Activated CD4-positive, alpha-beta memory T cell treated with anti-CD3 and anti-CD28 coated beads, Interleukin-2, amount 10 ng/mL, durations not matched to agents 7 days and 5 days (primary cell): ENCODE data around the gene GNG8. TPM values are rescaled to one million over a fixed set of nuclear protein-coding genes. Genes with fewer than 3 reads are reported as not detected.

Experiments used
- CTCF ChIA-PET: fragments of 350-600 bp; sonication (Branson Sonifier 250); formaldehyde crosslinking; loops from one replicate; lab custom pipeline; 2021; ENCODE audit warnings: antibody characterized with exemption, inconsistent platforms; lab: Charles Lee
- POLR2A ChIA-PET: fragments of 350-600 bp; sonication (Branson Sonifier 250); formaldehyde crosslinking; loops from one replicate; lab custom pipeline; 2021; ENCODE audit warnings: antibody characterized with exemption; lab: Charles Lee
- DNase-seq: peaks from one replicate; pipeline ENCODE4 v3.0.0-alpha.2; 2020
- H3K27ac Mint-ChIP-seq: one replicate; pipeline ENCODE4 v1.8.0; 2021; ENCODE audit warnings: mild to moderate bottlenecking, mixed read lengths
- H3K27me3 Mint-ChIP-seq: one replicate; pipeline ENCODE4 v1.8.0; 2021; ENCODE audit warnings: mixed read lengths
- H3K36me3 Mint-ChIP-seq: one replicate; pipeline ENCODE4 v1.8.0; 2021; ENCODE audit warnings: low read depth, mixed read lengths
- H3K4me1 Mint-ChIP-seq: one replicate; pipeline ENCODE4 v1.8.0; 2021; ENCODE audit warnings: mixed read lengths
- H3K4me3 Mint-ChIP-seq: one replicate; pipeline ENCODE4 v1.8.0; 2021; ENCODE audit warnings: mild to moderate bottlenecking, mixed read lengths
- H3K9me3 Mint-ChIP-seq: one replicate; pipeline ENCODE4 v1.8.0; 2021; ENCODE audit warnings: mixed read lengths
- total RNA-seq, 2 experiments: library from RNA; stranded (reverse); gene quantifications; one replicate each; pipeline ENCODE4 v1.2.3, GENCODE V29; 2021

Gene GNG8
- total RNA-seq, 2 experiments from 2014 or later = 3.1 to 3.4 TPM

GRCh38 chr19:46598372-46598917 lies 37.6 kb downstream of the GNG8 start:
- H3K27ac Mint-ChIP-seq = no peak overlapping the region
- peaks cover 12% of the 10 kb centered on the region for H3K27me3 Mint-ChIP-seq
- H3K36me3 Mint-ChIP-seq = peaks cover 37% of the 10 kb centered on the region
- H3K9me3 Mint-ChIP-seq = peaks cover 16% of the 10 kb centered on the region
- ChIA-PET CTCF (interaction anchor here (1.2 to 7.5 kb wide), 3 partner anchors 16 to 61 kb away, joined by 3 to 99 read pairs (median 3); no protein-coding TSS in a partner anchor), POLR2A (interaction anchor here (1.0 kb wide), 1 partner anchor 13 kb away, joined by 3 read pairs; no protein-coding TSS in a partner anchor)
- H3K4me1 Mint-ChIP-seq = peaks cover 21% of the 10 kb centered on the region
- no peak for DNase-seq
- no peak overlapping the region for H3K4me3 Mint-ChIP-seq

GRCh38 chr19:46596008-46596407 lies 40.0 kb downstream of the GNG8 start:
- POLR2A ChIA-PET = no interaction called here
- DNase-seq = no peak

GRCh38 chr19:46591870-46592269 lies 44.1 kb downstream of the GNG8 start:
- H3K4me1 Mint-ChIP-seq = no peaks in the 10 kb centered on the region
- H3K4me3 Mint-ChIP-seq = no peak overlapping the region
- no peak for DNase-seq
- no peaks in the 10 kb centered on the region for H3K36me3 Mint-ChIP-seq
- ChIA-PET POLR2A (interaction anchor here (0.7 kb wide), 1 partner anchor 9 kb away, joined by 3 read pairs; no protein-coding TSS in a partner anchor), CTCF (no interaction called here)
- H3K9me3 Mint-ChIP-seq = no peaks in the 10 kb centered on the region
- peaks cover 1% of the 10 kb centered on the region for H3K27me3 Mint-ChIP-seq
- no peak overlapping the region for H3K27ac Mint-ChIP-seq

More at GRCh38 chr19:46596008-46596407, 40.0 kb downstream of the GNG8 start:
- Mint-ChIP-seq H3K4me3 (no peak overlapping the region), H3K9me3 (peaks cover 16% of the 10 kb centered on the region), H3K27me3 (peaks cover 13% of the 10 kb centered on the region), H3K36me3 (peaks cover 22% of the 10 kb centered on the region), H3K27ac (no peak overlapping the region), H3K4me1 (peaks cover 8% of the 10 kb centered on the region)
- CTCF ChIA-PET = no interaction called here

- Mint-ChIP-seq H3K27me3 (peaks cover 1% of the 10 kb centered on the region), H3K36me3 (no peaks in the 10 kb centered on the region), H3K9me3 (no peaks in the 10 kb centered on the region), H3K27ac (no peak overlapping the region), H3K4me1 (no peaks in the 10 kb centered on the region), H3K4me3 (no peak overlapping the region)
- ChIA-PET POLR2A (no interaction called here), CTCF (interaction anchor here (1.0 kb wide), 1 partner anchor 48 kb away, joined by 3 read pairs; no protein-coding TSS in a partner anchor)
- no peak for DNase-seq
These were observed 44.7 kb downstream of the GNG8 start for GRCh38 chr19:46591254-46591653.

- POLR2A ChIA-PET = interaction anchor here (0.6 to 1.7 kb wide), 2 partner anchors 13 to 242 kb away, joined by 3 to 6 read pairs; partner anchors contain the start of gene CALM3
- Mint-ChIP-seq H3K4me3 (no peak overlapping the region), H3K27me3 (peaks cover 3% of the 10 kb centered on the region), H3K36me3 (no peaks in the 10 kb centered on the region), H3K4me1 (peaks cover 3% of the 10 kb centered on the region), H3K9me3 (no peaks in the 10 kb centered on the region), H3K27ac (no peak overlapping the region)
- CTCF ChIA-PET = interaction anchor here (1.0 kb wide), 1 partner anchor 48 kb away, joined by 3 read pairs; no protein-coding TSS in a partner anchor
- no peak for DNase-seq
These were observed 48.1 kb downstream of the GNG8 start for GRCh38 chr19:46587861-46588260.

GRCh38 chr19:46586294-46586693 lies 49.7 kb downstream of the GNG8 start:
- CTCF ChIA-PET = no interaction called here
- Mint-ChIP-seq H3K36me3 (no peaks in the 10 kb centered on the region), H3K4me3 (no peak overlapping the region), H3K4me1 (peaks cover 3% of the 10 kb centered on the region), H3K9me3 (no peaks in the 10 kb centered on the region), H3K27ac (no peak overlapping the region), H3K27me3 (peaks cover 2% of the 10 kb centered on the region)
- POLR2A ChIA-PET = interaction anchor here (1.5 kb wide), 1 partner anchor 14 kb away, joined by 3 read pairs; no protein-coding TSS in a partner anchor
- DNase-seq = no peak

GRCh38 chr19:46585539-46585938 lies 50.5 kb downstream of the GNG8 start:
- Mint-ChIP-seq H3K36me3 (no peaks in the 10 kb centered on the region), H3K4me3 (no peak overlapping the region), H3K4me1 (peaks cover 3% of the 10 kb centered on the region), H3K9me3 (no peaks in the 10 kb centered on the region), H3K27ac (no peak overlapping the region), H3K27me3 (peaks cover 2% of the 10 kb centered on the region)
- POLR2A ChIA-PET = interaction anchor here (1.5 kb wide), 1 partner anchor 14 kb away, joined by 3 read pairs; no protein-coding TSS in a partner anchor
- CTCF ChIA-PET = interaction anchor here (0.7 kb wide), 3 partner anchors 47 to 67 kb away, joined by 3 to 4 read pairs (median 3); no protein-coding TSS in a partner anchor
- DNase-seq = no peak

Other genes starting within 250 kb of the GNG8 start
- not detected for gene CCDC8, start 222.6 kb downstream of the GNG8 start, total RNA-seq
- not detected for gene PNMA8C, start 207.3 kb downstream of the GNG8 start, total RNA-seq
- not detected for gene PNMA8A, start 164.6 kb downstream of the GNG8 start, total RNA-seq
- gene PNMA8B, start 140.3 kb downstream of the GNG8 start, total RNA-seq = under 1 TPM; 0.05 TPM
- gene CALM3, start 34.9 kb downstream of the GNG8 start, total RNA-seq = 100 to 1,000 TPM; 446 to 465 TPM
- 1 to 10 TPM; 5.3 to 5.6 TPM for gene PTGIR, start 11.1 kb downstream of the GNG8 start, total RNA-seq
- under 1 TPM; 0.15 to 0.20 TPM for gene DACT3, start 25.0 kb upstream of the GNG8 start, total RNA-seq
- 100 to 1,000 TPM; 167 to 177 TPM for gene PRKD2, start 80.9 kb upstream of the GNG8 start, total RNA-seq
- gene FKRP, start 109.9 kb upstream of the GNG8 start, total RNA-seq = 10 to 100 TPM; 13.4 to 15.4 TPM
- 10 to 100 TPM; 75.1 to 78.5 TPM for gene STRN4, start 110.2 kb upstream of the GNG8 start, total RNA-seq
- gene SLC1A5, start 152.4 kb upstream of the GNG8 start, total RNA-seq = 100 to 1,000 TPM; 200 to 208 TPM
- gene AP2S1, start 214.6 kb upstream of the GNG8 start, total RNA-seq = 100 to 1,000 TPM; 116 to 117 TPM
- 10 to 100 TPM; 35.4 to 36.0 TPM for gene ARHGAP35, start 224.8 kb upstream of the GNG8 start, total RNA-seq